HL-60 (cell line): Measurements from ENCODE around the gene TTC17.

Experiments
- DNase-seq, 2 experiments: peaks; one replicate each; pipeline ENCODE4 v3.0.0-alpha.2; 2010 to 2020; ENCODE audit warnings: low read depth in 1 of 2, low spot score in 1 of 2
- H3K27ac ChIP-seq: fragments of 250-450 bp; sonication (Bioruptor Pico); replicated peaks from 2 replicates; pipeline ENCODE4 v1.5.1; 2020; ENCODE audit warnings: mild to moderate bottlenecking, moderate library complexity
- H3K27me3 ChIP-seq: fragments of 250-450 bp; sonication (Bioruptor Pico); 2 replicates; pipeline ENCODE4 v1.5.1; 2021; ENCODE audit warnings: mild to moderate bottlenecking, moderate library complexity; ENCODE audit not compliant: insufficient read depth, poor library complexity, severe bottlenecking
- H3K4me3 ChIP-seq: replicated peaks from 2 replicates; pipeline ENCODE4 v1.5.1; 2011; ENCODE audit warnings: mild to moderate bottlenecking, control low read depth, low read length; ENCODE audit not compliant: insufficient read depth
- GABPA ChIP-seq: IDR thresholded peaks from 2 replicates; pipeline ENCODE4 v1.6.1; 2012; ENCODE audit warnings: low read depth
- POLR2AphosphoS5 ChIP-seq: IDR thresholded peaks from 2 replicates; pipeline ENCODE4 v1.6.1; 2012; ENCODE audit warnings: low read depth
- SPI1 ChIP-seq: IDR thresholded peaks from 2 replicates; pipeline ENCODE4 v1.6.1; 2012; ENCODE audit warnings: low read depth, mild to moderate bottlenecking, borderline replicate concordance
- TF ChIP-seq, protein P1 (sequence below): IDR thresholded peaks from 2 replicates; pipeline ENCODE4 v1.6.1; 2012; ENCODE audit warnings: low read depth; ENCODE audit not compliant: insufficient replicate concordance
- TF ChIP-seq, protein P2 (sequence below): IDR thresholded peaks from one replicate; pipeline ENCODE4 v1.5.1; 2011; ENCODE audit warnings: low read length, control low read depth, inconsistent platforms; ENCODE audit not compliant: insufficient read depth

The TTC17 gene

DNA sequence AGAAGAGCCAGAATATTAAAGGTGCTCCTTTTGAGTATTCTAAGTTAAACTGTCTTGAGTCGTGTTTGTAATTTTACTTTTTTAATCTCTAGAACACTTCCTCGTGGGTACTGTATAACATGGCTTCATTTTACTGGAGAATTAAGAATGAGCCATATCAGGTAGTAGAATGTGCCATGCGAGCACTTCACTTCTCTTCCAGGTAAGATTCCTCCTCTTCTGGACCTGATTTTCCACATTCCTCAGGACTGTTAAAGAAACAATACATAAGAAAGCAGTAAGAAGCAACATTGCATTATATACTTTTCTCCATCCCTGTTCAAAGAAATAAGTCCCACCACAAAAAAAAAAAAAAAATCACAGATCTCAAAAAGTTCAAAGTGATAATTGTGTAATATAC is 37.9 kb downstream of the TTC17 start:
- TF ChIP-seq, protein P1, sequence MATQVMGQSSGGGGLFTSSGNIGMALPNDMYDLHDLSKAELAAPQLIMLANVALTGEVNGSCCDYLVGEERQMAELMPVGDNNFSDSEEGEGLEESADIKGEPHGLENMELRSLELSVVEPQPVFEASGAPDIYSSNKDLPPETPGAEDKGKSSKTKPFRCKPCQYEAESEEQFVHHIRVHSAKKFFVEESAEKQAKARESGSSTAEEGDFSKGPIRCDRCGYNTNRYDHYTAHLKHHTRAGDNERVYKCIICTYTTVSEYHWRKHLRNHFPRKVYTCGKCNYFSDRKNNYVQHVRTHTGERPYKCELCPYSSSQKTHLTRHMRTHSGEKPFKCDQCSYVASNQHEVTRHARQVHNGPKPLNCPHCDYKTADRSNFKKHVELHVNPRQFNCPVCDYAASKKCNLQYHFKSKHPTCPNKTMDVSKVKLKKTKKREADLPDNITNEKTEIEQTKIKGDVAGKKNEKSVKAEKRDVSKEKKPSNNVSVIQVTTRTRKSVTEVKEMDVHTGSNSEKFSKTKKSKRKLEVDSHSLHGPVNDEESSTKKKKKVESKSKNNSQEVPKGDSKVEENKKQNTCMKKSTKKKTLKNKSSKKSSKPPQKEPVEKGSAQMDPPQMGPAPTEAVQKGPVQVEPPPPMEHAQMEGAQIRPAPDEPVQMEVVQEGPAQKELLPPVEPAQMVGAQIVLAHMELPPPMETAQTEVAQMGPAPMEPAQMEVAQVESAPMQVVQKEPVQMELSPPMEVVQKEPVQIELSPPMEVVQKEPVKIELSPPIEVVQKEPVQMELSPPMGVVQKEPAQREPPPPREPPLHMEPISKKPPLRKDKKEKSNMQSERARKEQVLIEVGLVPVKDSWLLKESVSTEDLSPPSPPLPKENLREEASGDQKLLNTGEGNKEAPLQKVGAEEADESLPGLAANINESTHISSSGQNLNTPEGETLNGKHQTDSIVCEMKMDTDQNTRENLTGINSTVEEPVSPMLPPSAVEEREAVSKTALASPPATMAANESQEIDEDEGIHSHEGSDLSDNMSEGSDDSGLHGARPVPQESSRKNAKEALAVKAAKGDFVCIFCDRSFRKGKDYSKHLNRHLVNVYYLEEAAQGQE = no peak
- no peak for TF ChIP-seq SPI1
- TF ChIP-seq, protein P2, sequence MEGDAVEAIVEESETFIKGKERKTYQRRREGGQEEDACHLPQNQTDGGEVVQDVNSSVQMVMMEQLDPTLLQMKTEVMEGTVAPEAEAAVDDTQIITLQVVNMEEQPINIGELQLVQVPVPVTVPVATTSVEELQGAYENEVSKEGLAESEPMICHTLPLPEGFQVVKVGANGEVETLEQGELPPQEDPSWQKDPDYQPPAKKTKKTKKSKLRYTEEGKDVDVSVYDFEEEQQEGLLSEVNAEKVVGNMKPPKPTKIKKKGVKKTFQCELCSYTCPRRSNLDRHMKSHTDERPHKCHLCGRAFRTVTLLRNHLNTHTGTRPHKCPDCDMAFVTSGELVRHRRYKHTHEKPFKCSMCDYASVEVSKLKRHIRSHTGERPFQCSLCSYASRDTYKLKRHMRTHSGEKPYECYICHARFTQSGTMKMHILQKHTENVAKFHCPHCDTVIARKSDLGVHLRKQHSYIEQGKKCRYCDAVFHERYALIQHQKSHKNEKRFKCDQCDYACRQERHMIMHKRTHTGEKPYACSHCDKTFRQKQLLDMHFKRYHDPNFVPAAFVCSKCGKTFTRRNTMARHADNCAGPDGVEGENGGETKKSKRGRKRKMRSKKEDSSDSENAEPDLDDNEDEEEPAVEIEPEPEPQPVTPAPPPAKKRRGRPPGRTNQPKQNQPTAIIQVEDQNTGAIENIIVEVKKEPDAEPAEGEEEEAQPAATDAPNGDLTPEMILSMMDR = no peak
- TF ChIP-seq GABPA = no peak
- TF ChIP-seq POLR2AphosphoS5 = no peak
- Histone ChIP-seq H3K4me3 (no peak overlapping the region), H3K27ac (no peak overlapping the region), H3K27me3 (no peaks in the 10 kb centered on the region)
- no peak for DNase-seq

DNA sequence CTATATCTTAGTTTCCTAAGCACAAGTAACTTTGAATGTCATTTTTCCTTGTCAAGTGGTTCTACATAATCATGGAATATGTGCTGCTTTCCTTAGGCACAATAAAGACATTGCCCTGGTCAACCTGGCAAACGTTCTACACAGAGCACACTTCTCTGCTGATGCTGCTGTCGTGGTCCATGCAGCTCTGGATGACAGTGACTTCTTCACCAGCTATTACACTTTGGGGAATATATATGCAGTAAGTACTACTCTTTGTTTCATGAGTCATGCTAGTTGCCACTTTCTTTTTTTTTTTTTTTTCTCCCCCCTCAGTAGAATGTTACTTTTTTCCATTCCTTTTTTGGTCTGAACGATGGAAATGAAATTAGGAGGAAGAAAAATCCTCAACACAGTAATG is 38.5 kb downstream of the TTC17 start:
- TF ChIP-seq GABPA = no peak
- TF ChIP-seq SPI1 = no peak
- TF ChIP-seq POLR2AphosphoS5 = no peak
- TF ChIP-seq, protein P2 = no peak
- TF ChIP-seq, protein P1 = no peak
- no peak overlapping the region for H3K4me3 ChIP-seq
- H3K27me3 ChIP-seq = no peaks in the 10 kb centered on the region
- no peak overlapping the region for H3K27ac ChIP-seq
- no peak for DNase-seq

DNA sequence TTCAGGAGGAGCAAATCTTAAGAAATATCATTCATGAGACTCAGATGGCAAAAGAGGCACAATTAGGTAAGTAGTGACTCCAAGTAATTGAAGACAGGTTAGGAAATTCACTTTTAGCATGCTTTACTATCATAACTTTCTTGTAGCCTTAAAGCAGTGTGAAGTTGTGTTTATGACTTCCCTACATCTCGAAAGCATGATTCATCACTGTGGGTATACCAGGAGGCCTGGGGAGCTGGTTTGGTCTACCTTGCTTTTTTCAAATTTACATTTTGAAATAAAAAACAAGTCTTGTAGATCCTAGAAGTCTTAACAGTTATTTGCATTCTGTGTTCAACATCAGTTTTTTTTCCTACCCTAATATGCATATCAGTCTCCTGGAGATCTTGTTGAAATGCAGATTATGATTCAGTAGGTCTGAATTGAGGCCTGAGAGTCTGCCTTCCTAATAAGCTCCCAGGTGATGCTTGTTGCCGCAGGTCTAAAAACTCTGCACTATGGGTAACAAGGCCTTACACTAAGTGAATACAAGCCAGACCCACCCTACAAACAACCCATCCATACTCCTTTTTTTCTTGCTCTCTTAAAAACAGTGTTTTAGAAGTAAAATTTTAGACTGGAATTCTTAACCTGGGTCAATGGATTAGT is 41.4 kb downstream of the TTC17 start:
- TF ChIP-seq, protein P2 = no peak
- TF ChIP-seq POLR2AphosphoS5 (no peak), SPI1 (no peak), GABPA (no peak)
- TF ChIP-seq, protein P1 = no peak
- Histone ChIP-seq H3K27ac (no peak overlapping the region), H3K4me3 (no peak overlapping the region), H3K27me3 (no peaks in the 10 kb centered on the region)
- DNase-seq = no peak
